ENCODE results near the gene PCDHGA8. TPM values are rescaled to one million over a fixed set of nuclear protein-coding genes. Genes with fewer than 3 reads are reported as not detected.
"Not testable (repeated sequence)": the region's sequence is repeated elsewhere in the genome, so short reads cannot be mapped to it uniquely, and the experiment has no call there.

The PCDHGA8 gene
- total RNA-seq, 1 donor from 2014 or later: 1.0 TPM

GRCh38 chr5:141398608-141399007 is 6.2 kb downstream of the PCDHGA8 start:
- no peak overlapping the region for H3K4me3 ChIP-seq (ENCODE audit: low read depth, low read length)
- DNase-seq (ENCODE audit: low read depth): no peak
- TF ChIP-seq CTCF (conservative IDR thresholded peaks at IDR 0.05; ENCODE audit: low read depth, low read length): no peak

DNA sequence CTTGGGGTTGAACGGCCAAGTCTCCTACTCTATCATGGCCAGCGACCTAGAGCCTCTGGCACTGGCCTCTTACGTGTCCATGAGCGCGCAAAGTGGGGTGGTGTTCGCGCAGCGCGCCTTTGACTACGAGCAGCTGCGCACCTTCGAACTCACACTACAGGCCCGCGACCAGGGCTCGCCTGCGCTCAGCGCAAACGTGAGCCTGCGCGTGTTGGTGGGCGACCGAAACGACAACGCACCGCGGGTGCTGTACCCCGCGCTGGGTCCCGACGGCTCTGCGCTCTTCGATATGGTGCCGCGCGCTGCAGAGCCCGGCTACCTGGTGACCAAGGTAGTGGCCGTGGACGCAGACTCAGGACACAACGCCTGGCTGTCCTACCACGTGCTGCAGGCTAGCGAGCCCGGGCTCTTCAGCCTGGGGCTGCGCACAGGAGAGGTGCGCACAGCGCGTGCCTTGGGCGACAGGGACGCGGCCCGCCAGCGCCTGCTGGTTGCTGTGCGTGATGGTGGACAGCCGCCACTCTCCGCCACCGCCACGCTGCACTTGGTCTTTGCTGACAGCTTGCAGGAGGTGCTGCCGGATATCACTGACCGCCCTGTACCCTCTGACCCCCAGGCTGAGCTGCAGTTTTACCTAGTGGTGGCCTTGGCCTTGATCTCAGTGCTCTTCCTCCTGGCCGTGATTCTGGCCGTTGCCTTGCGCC is 7.3 kb downstream of the PCDHGA8 start:
- no peak overlapping the region for H3K4me3 ChIP-seq (ENCODE audit: low read depth, low read length)
- TF ChIP-seq CTCF (conservative IDR thresholded peaks at IDR 0.05; ENCODE audit: low read depth, low read length): no peak
- no peak for DNase-seq (ENCODE audit: low read depth)

GRCh38 chr5:141402553-141403243 is 10.3 kb downstream of the PCDHGA8 start, which contains the start of gene PCDHGA9:
Gene PCDHGA9 (plus strand): TSS chr5:141402778. CDS start chr5:141402953, 175 bp downstream.
- peak within 1 kb of the TSS; percentile 32 for H3K4me3 ChIP-seq (ENCODE audit: low read depth, low read length)
- no peak for DNase-seq (ENCODE audit: low read depth)
- peak; percentile 45 for TF ChIP-seq CTCF (conservative IDR thresholded peaks at IDR 0.05; ENCODE audit: low read depth, low read length)

DNA sequence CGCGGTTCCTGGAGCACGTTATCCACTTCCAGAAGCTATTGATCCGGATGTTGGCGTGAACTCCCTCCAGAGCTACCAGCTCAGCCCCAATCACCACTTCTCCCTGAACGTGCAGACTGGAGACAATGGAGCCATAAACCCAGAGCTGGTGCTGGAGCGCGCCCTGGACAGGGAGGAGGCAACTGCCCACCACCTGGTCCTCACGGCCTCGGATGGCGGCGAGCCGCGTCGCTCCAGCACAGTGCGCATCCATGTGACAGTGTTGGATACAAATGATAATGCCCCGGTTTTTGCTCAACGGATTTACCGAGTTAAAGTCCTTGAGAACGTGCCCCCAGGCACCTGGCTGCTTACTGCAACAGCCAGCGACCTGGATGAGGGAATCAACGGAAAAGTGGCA is 11.0 kb downstream of the PCDHGA8 start:
- no peak for DNase-seq (ENCODE audit: low read depth)
- H3K4me3 ChIP-seq (ENCODE audit: low read depth, low read length): no peak overlapping the region
- no peak for TF ChIP-seq CTCF (conservative IDR thresholded peaks at IDR 0.05; ENCODE audit: low read depth, low read length)

GRCh38 chr5:141407790-141408505 is 15.5 kb downstream of the PCDHGA8 start, which contains the start of gene PCDHGB6:
Gene PCDHGB6 (plus strand): TSS chr5:141408021. CDS start chr5:141408203, 182 bp downstream.
- TF ChIP-seq CTCF (conservative IDR thresholded peaks at IDR 0.05; ENCODE audit: low read depth, low read length): peak; percentile 56
- H3K4me3 ChIP-seq (ENCODE audit: low read depth, low read length): peak within 1 kb of the TSS; percentile 30
- not testable (repeated sequence) for DNase-seq (ENCODE audit: low read depth)

DNA sequence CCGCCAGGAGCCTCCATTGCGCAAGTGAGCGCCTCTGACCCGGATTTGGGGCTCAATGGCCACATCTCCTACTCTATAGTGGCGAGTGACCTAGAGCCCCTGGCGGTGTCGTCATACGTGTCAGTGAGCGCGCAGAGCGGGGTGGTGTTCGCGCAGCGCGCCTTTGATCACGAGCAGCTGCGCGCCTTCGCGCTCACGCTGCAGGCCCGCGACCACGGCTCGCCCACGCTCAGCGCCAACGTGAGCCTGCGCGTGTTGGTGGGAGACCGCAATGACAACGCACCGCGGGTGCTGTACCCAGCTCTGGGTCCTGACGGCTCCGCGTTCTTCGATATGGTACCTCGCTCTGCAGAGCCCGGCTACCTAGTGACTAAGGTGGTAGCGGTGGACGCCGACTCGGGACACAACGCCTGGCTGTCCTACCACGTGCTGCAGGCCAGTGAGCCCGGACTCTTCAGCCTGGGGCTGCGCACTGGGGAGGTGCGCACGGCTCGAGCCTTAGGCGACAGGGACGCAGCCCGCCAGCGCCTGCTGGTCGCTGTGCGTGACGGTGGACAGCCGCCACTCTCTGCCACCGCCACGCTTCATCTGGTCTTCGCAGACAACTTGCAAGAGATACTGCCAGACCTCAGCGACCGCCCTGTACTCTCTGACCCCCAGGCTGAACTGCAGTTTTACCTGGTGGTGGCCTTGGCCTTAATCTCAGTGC is 17.3 kb downstream of the PCDHGA8 start:
- no peak for DNase-seq (ENCODE audit: low read depth)
- no peak overlapping the region for H3K4me3 ChIP-seq (ENCODE audit: low read depth, low read length)
- TF ChIP-seq CTCF (conservative IDR thresholded peaks at IDR 0.05; ENCODE audit: low read depth, low read length): no peak
